ENCODE results near the gene E4F1.
A peak's percentile ranks its signal among the peaks of the same experiment; 100 is the strongest.

Gene E4F1

DNA sequence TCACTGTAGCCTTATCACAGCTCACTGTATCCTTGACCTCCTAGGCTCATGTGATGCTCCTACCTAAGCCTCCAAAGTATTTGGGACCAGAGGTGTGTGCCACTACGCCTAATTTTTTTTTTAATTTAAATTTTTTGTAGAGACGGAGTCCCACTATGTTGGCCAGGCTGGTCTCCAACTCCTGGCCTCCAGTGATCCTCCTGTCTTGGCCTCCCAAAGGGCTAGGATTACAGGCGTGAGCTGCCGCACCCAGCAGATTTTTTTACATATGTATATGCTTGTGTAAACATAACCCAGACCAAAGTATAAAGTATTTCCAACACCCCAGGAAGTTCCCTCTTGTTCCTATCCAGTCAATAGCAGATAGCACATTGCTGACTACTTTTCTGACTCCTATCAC, 7.1 kb upstream of the E4F1 start:
- no peaks in the 10 kb centered on the region for H3K9me3 Mint-ChIP-seq
- no peak overlapping the region for H3K27ac Mint-ChIP-seq
- no peaks in the 10 kb centered on the region for H3K27me3 Mint-ChIP-seq
- H3K4me1 Mint-ChIP-seq, result peaks cover 4% of the 10 kb centered on the region
- no peak for ATAC-seq (ENCODE audit: low read depth)
- peaks cover 2% of the 10 kb centered on the region for H3K36me3 Mint-ChIP-seq
- peak overlapping the region; percentile 90 for H3K4me3 Mint-ChIP-seq
- DNase-seq (ENCODE audit: low spot score in 2 of 2), result no peak

DNA sequence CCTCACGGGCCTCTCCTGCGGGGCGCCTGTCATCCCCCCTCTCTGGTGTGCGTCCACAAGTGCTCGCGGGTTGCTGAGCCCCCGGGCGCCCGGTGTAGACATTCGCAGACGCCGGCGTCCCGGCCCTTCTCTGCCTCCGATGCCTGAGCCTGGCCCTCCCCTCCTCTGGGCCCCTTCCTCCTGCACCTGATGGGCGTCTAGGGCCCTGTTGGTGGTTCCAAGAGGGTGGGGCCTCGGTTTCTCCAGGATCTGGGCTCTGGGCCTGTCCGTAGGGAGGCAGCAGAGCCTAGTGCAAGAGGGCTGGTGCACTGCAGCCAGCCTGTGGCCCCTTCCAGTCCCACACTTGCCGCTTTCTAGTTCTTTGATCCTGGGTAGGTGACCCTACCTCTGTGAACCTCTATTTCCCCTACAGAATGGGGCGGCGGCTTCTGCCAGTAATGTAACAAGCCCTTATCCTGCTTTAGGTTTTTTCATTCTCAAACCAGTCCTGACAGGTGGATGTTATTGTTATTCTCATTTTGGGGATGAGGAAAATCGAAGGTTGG, 623 bp downstream of the E4F1 start:
- DNase-seq (ENCODE audit: low spot score in 2 of 2), result no peak
- peaks cover 4% of the 10 kb centered on the region for H3K36me3 Mint-ChIP-seq
- ATAC-seq (ENCODE audit: low read depth), result peak; percentile 3
- peaks cover 7% of the 10 kb centered on the region for H3K4me1 Mint-ChIP-seq
- peak overlapping the region; percentile 81 for H3K4me3 Mint-ChIP-seq
- no peaks in the 10 kb centered on the region for H3K9me3 Mint-ChIP-seq
- no peaks in the 10 kb centered on the region for H3K27me3 Mint-ChIP-seq
- peak overlapping the region; percentile 46 for H3K27ac Mint-ChIP-seq

DNA sequence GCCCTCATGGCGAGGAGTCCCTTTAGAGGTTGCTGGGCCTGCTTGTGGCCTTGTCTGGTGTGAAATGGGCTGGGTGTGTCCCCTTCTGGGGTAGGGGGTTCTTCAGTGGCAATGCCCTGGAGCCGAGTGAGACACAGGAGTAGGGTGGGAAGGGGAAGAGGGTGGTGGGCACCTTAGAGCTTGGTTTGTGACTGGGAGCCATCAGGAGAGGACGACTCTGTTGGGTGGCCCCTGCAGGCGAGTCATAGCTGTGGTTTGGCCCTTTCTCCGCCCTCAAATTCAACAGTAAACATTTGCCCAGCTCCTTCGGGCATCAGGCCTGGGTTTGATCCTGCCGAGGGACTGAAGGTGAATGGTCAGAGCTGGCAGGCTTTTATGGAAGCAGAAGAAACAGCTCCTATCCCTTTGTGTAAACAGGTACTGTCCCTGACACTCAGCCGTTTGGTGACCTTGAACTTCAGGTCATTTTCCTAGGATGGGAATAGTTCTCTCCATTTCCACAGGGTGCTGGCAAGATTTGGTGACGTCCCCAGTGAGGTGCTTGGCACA, 2.9 kb downstream of the E4F1 start:
- Mint-ChIP-seq H3K27me3 (no peaks in the 10 kb centered on the region), H3K4me1 (peaks cover 7% of the 10 kb centered on the region), H3K36me3 (peaks cover 12% of the 10 kb centered on the region), H3K9me3 (no peaks in the 10 kb centered on the region), H3K4me3 (peak overlapping the region; percentile 2), H3K27ac (no peak overlapping the region)
- ATAC-seq (ENCODE audit: low read depth), result no peak
- no peak for DNase-seq (ENCODE audit: low spot score in 2 of 2)

DNA sequence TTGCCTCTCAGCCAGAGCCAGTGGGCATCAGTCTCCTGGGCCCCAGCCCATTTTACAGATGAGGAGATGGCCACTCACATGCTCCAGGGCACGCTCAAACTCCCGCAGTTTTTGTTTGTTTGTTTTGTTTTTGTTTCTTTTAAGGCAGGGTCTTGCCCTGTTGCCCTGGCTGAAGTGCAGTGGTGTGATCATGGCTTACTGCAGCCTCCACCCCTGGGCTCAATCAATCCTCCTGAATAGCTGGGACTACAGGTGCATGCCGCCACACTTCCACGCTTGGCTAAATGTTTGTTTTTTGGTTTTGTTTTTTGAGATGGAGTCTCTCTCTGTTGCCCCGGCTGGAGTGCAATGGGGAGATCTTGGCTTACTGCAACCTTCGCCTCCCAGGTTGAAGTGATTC, 3.5 kb downstream of the E4F1 start:
- Mint-ChIP-seq H3K4me1 (peaks cover 7% of the 10 kb centered on the region), H3K9me3 (no peaks in the 10 kb centered on the region), H3K27ac (no peak overlapping the region), H3K36me3 (peaks cover 12% of the 10 kb centered on the region), H3K27me3 (no peaks in the 10 kb centered on the region), H3K4me3 (no peak overlapping the region)
- ATAC-seq (ENCODE audit: low read depth) (no peak), DNase-seq (ENCODE audit: low spot score in 2 of 2) (no peak)

DNA sequence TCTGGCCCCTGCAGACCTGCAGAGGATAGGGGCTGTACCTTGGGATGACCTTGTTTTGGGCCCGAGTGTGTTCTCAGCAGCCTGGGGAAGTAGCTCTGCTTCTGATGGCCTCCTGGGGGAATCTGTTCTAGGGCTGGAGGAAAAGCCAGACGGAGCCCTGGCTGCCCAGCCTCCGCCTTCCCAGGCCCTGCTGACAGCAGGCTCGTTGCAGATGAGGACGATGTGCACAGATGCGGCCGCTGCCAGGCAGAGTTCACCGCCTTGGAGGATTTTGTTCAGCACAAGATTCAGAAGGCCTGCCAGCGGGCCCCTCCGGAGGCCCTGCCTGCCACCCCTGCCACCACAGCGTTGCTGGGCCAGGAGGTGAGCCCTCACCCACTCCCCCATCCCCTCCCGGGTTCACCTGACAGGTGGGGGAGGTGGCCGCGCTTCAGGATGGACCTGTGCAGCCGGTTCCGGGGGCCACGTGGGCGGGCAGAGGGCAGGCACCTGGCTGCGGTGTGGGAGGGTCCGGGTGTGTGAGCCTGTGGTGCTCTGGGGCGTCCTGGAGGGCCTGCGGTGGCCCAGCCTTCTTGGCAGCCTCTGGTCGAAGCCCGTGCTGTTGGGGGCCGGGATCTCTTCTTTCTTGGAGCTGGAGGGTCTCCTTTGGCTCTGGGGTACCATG, 4.9 kb downstream of the E4F1 start:
- Mint-ChIP-seq H3K27ac (no peak overlapping the region), H3K4me1 (peaks cover 7% of the 10 kb centered on the region), H3K4me3 (no peak overlapping the region), H3K27me3 (no peaks in the 10 kb centered on the region), H3K9me3 (no peaks in the 10 kb centered on the region), H3K36me3 (peaks cover 12% of the 10 kb centered on the region)
- no peak for DNase-seq (ENCODE audit: low spot score in 2 of 2)
- ATAC-seq (ENCODE audit: low read depth), result no peak

DNA sequence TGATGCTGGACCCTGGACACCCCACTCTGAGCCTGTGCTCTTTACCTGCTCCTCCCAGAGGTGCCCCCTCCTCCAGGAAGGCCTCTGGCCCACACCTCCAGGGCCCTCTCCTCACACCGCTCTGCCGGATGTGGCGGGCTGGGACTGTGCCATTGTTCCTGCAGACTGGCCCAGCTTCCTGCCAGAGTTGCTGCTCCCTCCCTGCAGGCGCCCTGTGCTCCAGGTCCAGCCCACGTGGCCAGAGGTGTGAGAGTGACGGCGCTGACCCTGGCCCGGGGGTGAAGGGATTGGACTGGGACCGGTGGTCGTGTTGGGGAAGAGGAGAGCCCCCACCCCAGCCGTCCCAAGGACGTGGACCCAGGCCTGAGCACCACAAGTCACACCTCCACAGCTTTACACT, 5.7 kb downstream of the E4F1 start:
- Mint-ChIP-seq H3K27me3 (no peaks in the 10 kb centered on the region), H3K27ac (no peak overlapping the region), H3K9me3 (no peaks in the 10 kb centered on the region), H3K4me3 (no peak overlapping the region), H3K4me1 (peaks cover 7% of the 10 kb centered on the region), H3K36me3 (peaks cover 15% of the 10 kb centered on the region)
- DNase-seq (ENCODE audit: low spot score in 2 of 2) (no peak), ATAC-seq (ENCODE audit: low read depth) (no peak)

DNA sequence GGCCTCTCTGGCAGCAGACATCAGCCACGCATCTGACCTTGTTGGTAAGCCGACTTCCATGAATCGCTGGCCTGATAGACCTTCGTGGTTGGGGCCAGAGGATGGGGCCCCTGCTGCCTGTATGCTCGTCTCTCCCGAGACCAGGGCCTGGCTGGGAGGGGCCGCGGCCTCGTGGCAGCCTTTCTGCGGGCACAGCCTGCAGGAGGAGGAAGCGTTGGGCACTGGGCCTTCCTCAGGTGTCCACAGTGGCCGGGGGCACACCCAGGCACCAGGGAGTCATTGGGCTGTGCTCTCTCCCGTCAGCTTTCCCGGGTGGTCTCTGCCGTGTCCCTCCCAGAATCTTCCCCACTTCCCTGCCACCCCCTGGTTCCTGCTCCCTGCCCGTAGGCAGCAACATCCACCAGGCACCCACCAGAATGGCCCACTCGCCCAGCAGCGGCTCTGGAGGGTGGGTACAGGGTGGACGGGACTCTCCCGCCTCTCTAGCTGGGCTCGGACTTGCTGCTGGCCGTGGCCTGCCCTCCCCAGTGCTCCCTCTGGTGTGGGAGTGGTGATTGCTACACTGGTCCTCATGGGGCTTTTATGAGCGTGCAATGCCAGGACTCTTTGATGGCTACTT, 6.3 kb downstream of the E4F1 start:
- Mint-ChIP-seq H3K4me1 (peaks cover 7% of the 10 kb centered on the region), H3K9me3 (no peaks in the 10 kb centered on the region), H3K27me3 (no peaks in the 10 kb centered on the region), H3K36me3 (peaks cover 19% of the 10 kb centered on the region), H3K27ac (no peak overlapping the region), H3K4me3 (no peak overlapping the region)
- DNase-seq (ENCODE audit: low spot score in 2 of 2), result no peak
- no peak for ATAC-seq (ENCODE audit: low read depth)

DNA sequence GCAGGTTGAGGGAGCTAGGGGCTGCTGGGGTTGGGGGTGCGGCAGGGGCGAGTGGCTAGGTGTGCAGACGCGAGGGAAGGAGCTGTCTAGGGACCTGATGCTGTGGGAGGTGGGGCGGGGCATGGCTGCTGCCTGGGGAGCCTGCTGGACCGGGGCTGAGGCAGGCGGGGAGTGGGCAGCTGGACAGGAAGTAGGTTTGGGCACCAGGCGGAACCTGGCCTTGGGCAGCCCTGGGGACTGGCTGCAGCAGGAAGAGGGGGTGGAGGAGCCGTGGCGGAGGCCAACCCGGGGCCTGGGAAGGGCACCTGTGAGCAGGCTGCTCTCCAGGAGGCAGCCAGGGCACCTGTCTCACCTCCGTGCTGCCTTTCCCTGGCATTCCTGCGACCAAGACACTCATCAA, 7.0 kb downstream of the E4F1 start:
- ATAC-seq (ENCODE audit: low read depth) (no peak), DNase-seq (ENCODE audit: low spot score in 2 of 2) (no peak)
- H3K27me3 Mint-ChIP-seq, result no peaks in the 10 kb centered on the region
- H3K27ac Mint-ChIP-seq, result no peak overlapping the region
- H3K9me3 Mint-ChIP-seq, result no peaks in the 10 kb centered on the region
- H3K4me3 Mint-ChIP-seq, result no peak overlapping the region
- H3K36me3 Mint-ChIP-seq, result peaks cover 23% of the 10 kb centered on the region
- peaks cover 7% of the 10 kb centered on the region for H3K4me1 Mint-ChIP-seq

DNA sequence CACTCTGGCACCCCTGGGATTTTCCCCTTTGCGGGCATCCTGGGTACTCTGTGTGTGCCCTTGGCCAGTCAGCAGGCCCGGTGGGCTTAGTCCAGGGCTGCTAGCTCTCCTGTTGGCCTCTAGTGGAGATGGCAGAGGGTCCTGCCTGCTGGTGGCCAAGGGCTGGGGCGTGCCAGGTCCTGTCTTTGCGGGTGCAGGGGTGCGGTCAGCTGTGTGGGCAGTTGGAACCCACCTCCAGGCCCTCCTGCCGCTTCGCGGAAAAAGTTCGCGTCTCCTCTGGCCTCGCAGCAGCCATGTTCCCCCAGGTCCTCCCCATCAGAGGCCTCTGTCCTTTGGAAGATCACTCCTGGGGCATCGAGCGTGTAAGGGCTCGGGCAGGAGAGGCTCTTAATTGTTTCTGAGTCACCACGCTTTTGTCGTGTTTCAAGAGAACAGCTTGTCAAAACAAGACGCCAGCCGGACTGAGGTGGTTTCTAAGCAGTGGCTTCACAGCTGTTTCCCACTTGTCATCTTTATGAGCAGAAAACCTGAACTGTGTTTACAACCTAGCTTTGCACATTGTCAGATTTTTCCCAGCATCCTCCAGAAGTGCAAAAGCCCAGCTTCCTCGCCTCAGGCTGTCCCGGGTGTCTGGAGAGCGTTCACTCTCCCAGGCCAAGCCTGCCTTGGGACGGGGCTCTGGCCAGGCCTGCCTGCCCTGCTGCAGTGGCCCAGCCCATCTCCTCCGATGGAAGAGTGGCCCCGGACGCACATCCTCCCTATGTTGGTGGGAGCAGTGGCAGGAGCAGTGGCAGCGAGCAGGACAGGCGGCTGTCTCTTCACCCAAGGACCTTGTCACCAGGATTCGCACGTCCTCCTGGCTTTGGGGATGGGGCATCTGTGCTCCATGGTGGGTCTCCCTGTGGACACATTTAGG, 7.9 kb downstream of the E4F1 start:
- H3K4me1 Mint-ChIP-seq, result peaks cover 3% of the 10 kb centered on the region
- H3K9me3 Mint-ChIP-seq, result no peaks in the 10 kb centered on the region
- ATAC-seq (ENCODE audit: low read depth) (no peak), DNase-seq (ENCODE audit: low spot score in 2 of 2) (no peak)
- peaks cover 24% of the 10 kb centered on the region for H3K36me3 Mint-ChIP-seq
- H3K4me3 Mint-ChIP-seq, result no peak overlapping the region
- H3K27ac Mint-ChIP-seq, result no peak overlapping the region
- no peaks in the 10 kb centered on the region for H3K27me3 Mint-ChIP-seq

DNA sequence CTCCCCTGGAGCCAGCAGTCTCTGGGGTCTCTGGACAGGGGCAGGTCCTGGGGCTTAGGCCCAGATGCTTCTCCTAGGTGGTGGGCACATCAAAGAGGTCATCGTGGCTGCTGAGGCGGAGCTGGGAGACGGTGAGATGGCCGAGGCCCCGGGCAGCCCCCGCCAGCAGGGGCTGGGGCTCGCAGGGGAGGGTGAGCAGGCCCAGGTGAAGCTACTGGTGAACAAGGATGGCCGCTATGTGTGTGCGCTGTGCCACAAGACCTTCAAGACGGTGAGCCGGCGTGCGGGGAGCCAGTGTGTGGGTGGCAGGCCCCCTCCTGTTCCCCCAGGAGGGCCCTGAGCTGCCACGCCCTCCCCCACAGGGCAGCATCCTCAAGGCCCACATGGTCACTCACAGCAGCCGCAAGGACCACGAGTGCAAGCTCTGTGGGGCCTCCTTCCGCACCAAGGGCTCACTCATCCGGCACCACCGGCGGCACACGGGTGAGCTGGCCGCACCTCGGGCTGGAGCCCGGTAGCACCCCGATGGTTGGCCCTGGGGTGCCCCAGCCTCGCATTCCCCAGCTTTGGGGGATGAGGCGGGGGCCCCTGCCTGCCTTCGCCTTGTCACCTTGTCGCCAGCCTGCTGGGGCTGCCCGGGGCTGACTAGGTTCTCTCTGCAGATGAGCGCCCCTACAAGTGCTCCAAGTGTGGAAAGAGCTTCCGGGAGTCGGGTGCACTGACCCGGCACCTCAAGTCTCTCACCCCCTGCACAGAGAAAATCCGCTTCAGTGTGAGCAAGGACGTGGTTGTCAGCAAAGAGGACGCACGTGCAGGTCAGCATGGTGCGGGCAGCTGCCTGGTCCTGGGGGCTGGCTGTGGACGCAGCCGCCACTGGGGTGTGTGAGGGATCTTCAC, 9.0 kb downstream of the E4F1 start:
- H3K9me3 Mint-ChIP-seq, result no peaks in the 10 kb centered on the region
- no peak overlapping the region for H3K4me3 Mint-ChIP-seq
- ATAC-seq (ENCODE audit: low read depth), result no peak
- peaks cover 22% of the 10 kb centered on the region for H3K36me3 Mint-ChIP-seq
- DNase-seq (ENCODE audit: low spot score in 2 of 2), result no peak
- no peak overlapping the region for H3K27ac Mint-ChIP-seq
- H3K27me3 Mint-ChIP-seq, result no peaks in the 10 kb centered on the region
- no peaks in the 10 kb centered on the region for H3K4me1 Mint-ChIP-seq

DNA sequence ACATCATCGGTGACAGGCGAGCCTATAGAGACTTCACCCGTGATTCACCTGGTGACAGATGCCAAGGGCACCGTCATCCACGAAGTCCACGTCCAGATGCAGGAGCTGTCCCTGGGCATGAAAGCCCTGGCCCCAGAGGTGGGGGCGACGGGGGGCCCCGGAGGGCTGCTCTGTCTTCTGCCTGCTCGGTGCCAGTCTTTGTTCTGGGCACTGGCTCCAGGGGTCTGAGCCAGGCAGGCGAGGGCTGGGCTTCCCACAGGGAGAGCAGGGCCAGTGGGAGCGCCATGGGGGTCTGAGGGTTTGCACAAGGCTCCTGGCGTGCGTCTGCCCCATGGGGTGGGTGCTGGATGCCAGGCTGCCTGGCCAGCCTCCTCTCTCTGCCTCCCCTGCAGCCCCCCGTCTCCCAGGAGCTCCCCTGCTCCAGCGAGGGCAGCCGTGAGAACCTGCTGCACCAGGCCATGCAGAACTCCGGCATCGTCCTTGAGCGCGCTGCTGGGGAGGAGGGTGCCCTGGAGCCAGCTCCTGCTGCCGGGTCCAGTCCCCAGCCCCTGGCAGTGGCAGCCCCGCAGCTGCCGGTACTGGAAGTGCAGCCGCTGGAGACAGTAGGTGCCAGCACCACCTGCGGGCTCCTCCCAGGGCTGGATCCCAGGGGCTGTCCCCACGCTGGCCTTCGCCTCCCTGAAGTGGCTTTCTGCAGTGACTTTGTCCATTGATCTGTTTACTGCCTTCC, 9.8 kb downstream of the E4F1 start:
- no peak for DNase-seq (ENCODE audit: low spot score in 2 of 2)
- H3K4me1 Mint-ChIP-seq, result no peaks in the 10 kb centered on the region
- no peaks in the 10 kb centered on the region for H3K27me3 Mint-ChIP-seq
- no peaks in the 10 kb centered on the region for H3K9me3 Mint-ChIP-seq
- peaks cover 22% of the 10 kb centered on the region for H3K36me3 Mint-ChIP-seq
- H3K4me3 Mint-ChIP-seq, result no peak overlapping the region
- ATAC-seq (ENCODE audit: low read depth), result no peak
- H3K27ac Mint-ChIP-seq, result no peak overlapping the region

DNA sequence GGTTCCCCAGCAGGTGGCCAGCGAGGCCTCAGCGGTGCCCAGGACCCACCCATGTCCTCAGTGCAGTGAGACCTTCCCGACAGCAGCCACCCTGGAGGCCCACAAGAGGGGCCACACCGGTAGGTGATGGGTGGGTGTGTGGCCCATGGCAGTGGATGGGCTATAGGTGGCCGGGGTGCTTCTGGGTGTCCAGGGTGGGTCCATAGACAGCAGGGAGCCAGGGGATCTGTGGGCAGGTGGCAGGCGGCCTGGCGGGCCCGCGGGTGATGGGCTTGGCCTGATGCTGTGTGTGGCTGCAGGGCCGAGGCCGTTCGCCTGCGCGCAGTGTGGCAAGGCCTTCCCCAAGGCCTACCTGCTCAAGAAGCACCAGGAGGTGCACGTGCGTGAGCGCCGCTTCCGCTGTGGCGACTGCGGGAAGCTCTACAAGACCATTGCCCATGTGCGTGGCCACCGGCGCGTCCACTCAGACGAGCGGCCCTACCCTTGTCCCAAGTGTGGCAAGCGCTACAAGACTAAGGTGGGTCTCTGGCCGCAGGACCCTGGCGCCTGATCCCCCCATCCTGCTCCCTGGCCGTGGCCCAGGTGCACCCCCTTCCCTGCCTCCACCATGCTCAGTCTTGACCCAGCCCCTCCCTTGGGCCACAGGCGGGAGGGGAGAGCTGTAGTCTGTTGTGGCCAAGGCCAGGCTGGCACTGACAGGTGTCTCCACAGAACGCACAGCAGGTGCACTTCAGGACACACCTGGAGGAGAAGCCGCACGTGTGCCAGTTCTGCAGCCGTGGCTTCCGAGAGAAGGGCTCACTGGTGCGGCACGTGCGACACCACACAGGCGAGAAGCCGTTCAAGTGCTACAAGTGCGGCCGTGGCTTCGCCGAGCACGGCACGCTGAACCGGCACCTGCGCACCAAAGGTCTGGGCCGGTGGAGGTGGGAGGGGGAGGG, 10.8 kb downstream of the E4F1 start:
- Mint-ChIP-seq H3K36me3 (peaks cover 21% of the 10 kb centered on the region), H3K4me1 (no peaks in the 10 kb centered on the region), H3K27ac (no peak overlapping the region), H3K4me3 (no peak overlapping the region), H3K27me3 (no peaks in the 10 kb centered on the region), H3K9me3 (no peaks in the 10 kb centered on the region)
- DNase-seq (ENCODE audit: low spot score in 2 of 2), result no peak
- peak; percentile 38 for ATAC-seq (ENCODE audit: low read depth)

All from memory B cell (primary cell).